Memory B cell (primary cell): ENCODE results near the gene TXK.
A peak's percentile ranks its signal among the peaks of the same experiment; 100 is the strongest.

Source experiments
- ATAC-seq: fragments of 150-1000 bp; cut with Tn5 transposase; 2 replicates; pipeline ENCODE4 v1.10.0; 2021; ENCODE audit warnings: low read depth, mild to moderate bottlenecking, moderate library complexity
- DNase-seq, 2 donors: peaks; one replicate each; pipeline ENCODE4 v3.0.0; 2022; ENCODE audit warnings: low spot score in 2 of 2
- H3K27ac Mint-ChIP-seq: one replicate; pipeline ENCODE4 v1.8.0; 2022; ENCODE audit warnings: mild to moderate bottlenecking, moderate library complexity, mixed read lengths
- H3K27me3 Mint-ChIP-seq: one replicate; pipeline ENCODE4 v1.8.0; 2022; ENCODE audit warnings: mixed read lengths
- H3K36me3 Mint-ChIP-seq: one replicate; pipeline ENCODE4 v1.8.0; 2022; ENCODE audit warnings: mild to moderate bottlenecking, mixed read lengths
- H3K4me1 Mint-ChIP-seq: one replicate; pipeline ENCODE4 v1.8.0; 2022; ENCODE audit warnings: mixed read lengths
- H3K4me3 Mint-ChIP-seq: one replicate; pipeline ENCODE4 v1.8.0; 2022; ENCODE audit warnings: mild to moderate bottlenecking, moderate library complexity, mixed read lengths
- H3K9me3 Mint-ChIP-seq: one replicate; pipeline ENCODE4 v1.8.0; 2022; ENCODE audit warnings: mixed read lengths

TXK gene

DNA sequence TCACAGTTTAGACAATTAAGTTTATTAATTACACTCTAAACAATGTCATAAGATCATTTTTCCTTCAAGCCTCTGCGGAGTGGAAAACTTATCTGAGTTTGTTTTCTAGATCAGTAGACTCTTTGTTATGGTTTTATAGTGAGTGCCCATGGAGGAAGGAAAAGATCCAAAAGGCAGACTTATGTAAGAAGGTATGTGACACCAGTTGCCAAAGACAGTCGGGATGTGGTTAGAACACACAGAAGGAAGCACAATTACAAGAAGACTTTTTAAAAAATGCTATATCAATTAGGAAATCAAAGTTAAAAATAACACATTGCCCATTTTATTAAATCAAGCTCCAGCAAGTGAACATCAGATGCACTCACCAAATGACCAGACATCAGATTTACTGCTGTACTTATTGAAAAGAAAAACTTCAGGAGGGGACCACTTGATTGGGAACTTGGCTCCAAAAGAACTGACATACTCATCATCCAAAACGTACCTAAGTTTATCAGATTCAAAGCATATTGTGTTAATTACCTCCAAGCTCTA is 60.4 kb downstream of the TXK start:
- ATAC-seq = no peak
- H3K36me3 Mint-ChIP-seq = no peaks in the 10 kb centered on the region

DNA sequence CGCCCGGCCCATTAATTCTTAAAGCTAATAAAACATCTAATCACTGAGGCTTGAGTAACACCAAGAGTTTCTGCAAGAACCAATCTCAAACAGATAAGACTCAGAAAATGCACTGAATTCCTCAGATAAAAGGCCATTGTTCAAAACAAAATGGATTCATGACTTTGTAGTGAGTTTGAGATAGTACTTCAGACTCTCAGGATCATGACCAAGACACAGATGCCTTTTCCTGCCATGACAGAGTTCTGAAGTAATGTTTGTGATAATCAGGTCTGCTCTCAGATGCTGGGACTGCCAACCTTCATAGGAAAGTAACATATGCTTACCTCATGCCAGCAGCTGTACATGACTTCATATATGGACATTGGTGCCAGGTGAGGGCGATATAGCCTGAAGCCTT is 62.9 kb downstream of the TXK start:
- no peaks in the 10 kb centered on the region for H3K4me1 Mint-ChIP-seq
- H3K9me3 Mint-ChIP-seq = no peaks in the 10 kb centered on the region
- no peaks in the 10 kb centered on the region for H3K27me3 Mint-ChIP-seq
- DNase-seq (no peak), ATAC-seq (no peak)
- H3K36me3 Mint-ChIP-seq = no peaks in the 10 kb centered on the region
- no peak overlapping the region for H3K4me3 Mint-ChIP-seq
- H3K27ac Mint-ChIP-seq = no peak overlapping the region

More for the DNA sequence above, 60.4 kb downstream of the TXK start:
- H3K27ac Mint-ChIP-seq = no peak overlapping the region
- H3K4me1 Mint-ChIP-seq = no peaks in the 10 kb centered on the region
- H3K27me3 Mint-ChIP-seq = no peaks in the 10 kb centered on the region
- H3K4me3 Mint-ChIP-seq = no peak overlapping the region
- no peaks in the 10 kb centered on the region for H3K9me3 Mint-ChIP-seq
- no peak for DNase-seq

DNA sequence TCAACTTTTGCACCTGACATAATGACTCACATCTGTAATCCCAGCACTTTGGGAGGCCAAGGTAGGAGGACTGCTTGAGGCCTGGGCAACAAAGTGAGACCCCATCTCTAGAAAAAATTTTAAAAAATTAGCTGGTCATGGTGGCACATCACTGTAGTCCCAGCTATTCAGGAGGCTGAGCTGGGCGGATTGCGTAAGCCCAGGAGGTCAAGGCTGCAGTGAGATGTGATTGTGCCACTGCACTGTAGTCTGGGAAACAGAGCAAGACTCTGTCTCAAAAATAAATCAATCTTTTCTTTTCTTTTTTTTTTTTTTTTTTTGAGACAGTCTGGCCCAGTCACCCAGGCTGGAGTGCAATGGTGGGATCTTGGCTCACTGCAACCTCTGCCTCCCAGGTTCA is 65.0 kb downstream of the TXK start:
- H3K27ac Mint-ChIP-seq = no peak overlapping the region
- no peak for DNase-seq
- no peaks in the 10 kb centered on the region for H3K36me3 Mint-ChIP-seq
- no peak for ATAC-seq
- no peaks in the 10 kb centered on the region for H3K27me3 Mint-ChIP-seq
- H3K4me1 Mint-ChIP-seq = no peaks in the 10 kb centered on the region
- no peak overlapping the region for H3K4me3 Mint-ChIP-seq
- no peaks in the 10 kb centered on the region for H3K9me3 Mint-ChIP-seq

GRCh38 chr4:48068182-48068581 is 65.9 kb downstream of the TXK start:
- no peaks in the 10 kb centered on the region for H3K4me1 Mint-ChIP-seq
- H3K27ac Mint-ChIP-seq = no peak overlapping the region
- no peaks in the 10 kb centered on the region for H3K36me3 Mint-ChIP-seq
- no peaks in the 10 kb centered on the region for H3K27me3 Mint-ChIP-seq
- no peak overlapping the region for H3K4me3 Mint-ChIP-seq
- ATAC-seq (no peak), DNase-seq (no peak)
- no peaks in the 10 kb centered on the region for H3K9me3 Mint-ChIP-seq

DNA sequence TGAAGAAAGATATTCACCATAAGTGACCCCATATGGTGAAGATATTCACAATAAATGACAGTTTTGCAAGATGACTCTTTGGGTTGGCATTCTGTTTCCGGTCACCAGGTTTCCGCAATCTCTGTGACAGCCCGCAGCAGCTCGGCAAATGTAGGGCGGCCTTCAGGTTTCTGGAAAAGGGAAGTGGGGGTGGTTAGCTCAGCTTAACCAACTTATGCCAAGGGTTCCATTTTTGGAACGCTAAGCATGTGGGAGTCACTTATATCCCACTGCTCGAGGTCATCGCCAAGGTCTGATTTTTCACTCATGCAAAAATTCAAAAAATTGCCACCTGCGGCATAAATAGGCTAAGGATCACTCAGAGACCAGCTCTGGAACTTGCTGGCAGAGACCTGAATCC is 66.5 kb downstream of the TXK start:
- DNase-seq (no peak), ATAC-seq (no peak)
- no peak overlapping the region for H3K4me3 Mint-ChIP-seq
- H3K27ac Mint-ChIP-seq = no peak overlapping the region
- no peaks in the 10 kb centered on the region for H3K27me3 Mint-ChIP-seq
- H3K9me3 Mint-ChIP-seq = no peaks in the 10 kb centered on the region
- no peaks in the 10 kb centered on the region for H3K36me3 Mint-ChIP-seq
- H3K4me1 Mint-ChIP-seq = no peaks in the 10 kb centered on the region

DNA sequence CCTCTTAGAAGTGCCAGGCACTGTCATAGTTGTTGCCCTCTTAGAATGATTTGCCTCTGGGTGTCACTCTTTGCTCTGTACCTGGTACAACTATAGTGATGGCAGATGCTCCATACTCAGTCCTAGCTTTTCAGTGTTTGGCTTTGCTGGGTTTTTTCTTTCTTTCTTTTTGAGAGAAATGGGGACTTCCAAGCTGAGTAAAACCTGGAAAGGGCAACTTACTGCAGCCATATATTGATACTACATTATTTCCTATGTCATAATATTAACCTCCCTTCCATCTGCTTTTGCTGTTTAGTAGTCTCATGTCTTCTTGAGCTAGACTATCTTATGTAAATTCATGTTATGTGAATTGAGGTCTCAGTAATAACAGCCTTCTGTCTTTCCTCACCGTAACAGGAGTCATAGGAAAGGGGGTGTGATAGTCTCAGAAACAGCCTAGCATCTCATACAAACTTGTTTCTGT is 68.4 kb downstream of the TXK start:
- Mint-ChIP-seq H3K27me3 (peaks cover 1% of the 10 kb centered on the region), H3K27ac (no peak overlapping the region), H3K36me3 (peaks cover 3% of the 10 kb centered on the region), H3K9me3 (peaks cover 3% of the 10 kb centered on the region), H3K4me3 (no peak overlapping the region), H3K4me1 (no peaks in the 10 kb centered on the region)
- DNase-seq = no peak
- no peak for ATAC-seq

DNA sequence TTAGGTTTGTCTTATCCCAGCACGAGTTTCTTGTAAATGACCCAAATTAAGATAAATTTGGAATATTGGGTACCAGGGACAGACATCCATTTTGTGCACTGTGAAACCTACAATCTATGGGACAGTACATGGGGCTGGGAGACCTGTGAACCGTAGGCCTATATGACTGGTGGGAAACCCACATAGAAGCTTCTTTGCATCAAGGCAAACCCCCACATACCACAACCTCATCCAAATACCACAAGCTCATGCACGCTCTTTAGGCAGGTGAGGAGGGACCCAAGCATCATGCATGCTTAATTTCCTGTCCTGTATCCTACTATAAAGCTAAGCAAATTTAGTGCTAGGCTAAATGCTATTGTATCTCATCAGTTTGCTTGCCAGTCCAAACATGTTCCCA is 69.7 kb downstream of the TXK start:
- DNase-seq (no peak), ATAC-seq (peak; percentile 14)
- no peaks in the 10 kb centered on the region for H3K4me1 Mint-ChIP-seq
- no peak overlapping the region for H3K27ac Mint-ChIP-seq
- H3K36me3 Mint-ChIP-seq = peaks cover 3% of the 10 kb centered on the region
- H3K27me3 Mint-ChIP-seq = peaks cover 9% of the 10 kb centered on the region
- no peak overlapping the region for H3K4me3 Mint-ChIP-seq
- H3K9me3 Mint-ChIP-seq = peaks cover 4% of the 10 kb centered on the region

- ATAC-seq (no peak), DNase-seq (no peak)
- H3K27me3 Mint-ChIP-seq = peaks cover 17% of the 10 kb centered on the region
- H3K4me3 Mint-ChIP-seq = no peak overlapping the region
- peaks cover 4% of the 10 kb centered on the region for H3K9me3 Mint-ChIP-seq
- no peak overlapping the region for H3K27ac Mint-ChIP-seq
- H3K4me1 Mint-ChIP-seq = no peaks in the 10 kb centered on the region
- H3K36me3 Mint-ChIP-seq = peaks cover 4% of the 10 kb centered on the region
Measured at GRCh38 chr4:48058617-48059530, 75.2 kb downstream of the TXK start.

DNA sequence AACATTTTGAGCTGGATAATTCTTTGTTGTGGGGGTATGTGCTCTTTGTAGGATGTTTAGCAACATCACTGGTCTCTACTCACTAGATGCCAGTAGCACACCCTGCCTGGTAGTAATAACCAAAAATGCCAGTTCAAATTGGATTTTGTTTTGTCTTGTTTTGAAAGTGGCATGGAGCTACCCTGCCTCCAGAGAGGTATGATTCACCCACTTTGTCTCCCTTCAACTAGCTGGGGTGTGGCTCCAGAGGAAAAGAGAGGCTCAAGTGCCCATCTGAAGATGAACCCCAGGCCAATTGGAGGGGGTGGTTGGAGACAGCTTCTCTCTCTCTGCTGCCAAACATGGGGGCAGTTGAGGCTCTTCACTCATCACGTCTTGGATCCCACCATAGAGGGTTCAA is 83.0 kb downstream of the TXK start:
- no peak for ATAC-seq
- H3K4me3 Mint-ChIP-seq = no peak overlapping the region
- no peaks in the 10 kb centered on the region for H3K9me3 Mint-ChIP-seq
- no peaks in the 10 kb centered on the region for H3K36me3 Mint-ChIP-seq
- peaks cover 12% of the 10 kb centered on the region for H3K27me3 Mint-ChIP-seq
- DNase-seq = no peak
- H3K27ac Mint-ChIP-seq = no peak overlapping the region
- H3K4me1 Mint-ChIP-seq = peaks cover 23% of the 10 kb centered on the region

- Mint-ChIP-seq H3K36me3 (no peaks in the 10 kb centered on the region), H3K4me3 (no peak overlapping the region), H3K27ac (no peak overlapping the region), H3K27me3 (peaks cover 14% of the 10 kb centered on the region), H3K4me1 (peaks cover 27% of the 10 kb centered on the region), H3K9me3 (no peaks in the 10 kb centered on the region)
- DNase-seq = no peak
- no peak for ATAC-seq
Measured at GRCh38 chr4:48049483-48049882, 84.6 kb downstream of the TXK start.

DNA sequence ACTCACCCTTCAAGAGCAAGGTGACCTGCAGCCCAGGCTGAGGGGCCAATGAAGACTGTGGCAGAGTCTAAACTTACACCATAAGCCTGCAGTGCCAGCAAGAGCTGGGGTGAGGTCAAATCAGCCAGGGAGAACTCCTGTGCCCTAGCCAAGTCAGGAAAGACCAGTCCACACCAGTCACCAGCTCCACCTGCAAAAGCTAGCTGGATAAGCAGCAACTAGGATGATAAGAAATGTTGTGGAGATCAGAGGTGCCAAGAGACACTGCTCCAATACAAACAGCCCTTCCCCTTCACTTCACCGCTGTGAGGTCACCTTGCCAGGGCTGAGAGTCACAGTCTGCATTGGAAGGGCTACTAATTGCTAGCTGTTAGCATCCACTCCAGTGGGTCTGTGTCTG is 86.2 kb downstream of the TXK start:
- ATAC-seq (peak; percentile 35), DNase-seq (peak in 1 of 2 donors; percentile 34)
- H3K36me3 Mint-ChIP-seq = no peaks in the 10 kb centered on the region
- peaks cover 19% of the 10 kb centered on the region for H3K27me3 Mint-ChIP-seq
- H3K4me1 Mint-ChIP-seq = peaks cover 32% of the 10 kb centered on the region
- H3K27ac Mint-ChIP-seq = no peak overlapping the region
- H3K4me3 Mint-ChIP-seq = peak overlapping the region; percentile 32
- no peaks in the 10 kb centered on the region for H3K9me3 Mint-ChIP-seq

DNA sequence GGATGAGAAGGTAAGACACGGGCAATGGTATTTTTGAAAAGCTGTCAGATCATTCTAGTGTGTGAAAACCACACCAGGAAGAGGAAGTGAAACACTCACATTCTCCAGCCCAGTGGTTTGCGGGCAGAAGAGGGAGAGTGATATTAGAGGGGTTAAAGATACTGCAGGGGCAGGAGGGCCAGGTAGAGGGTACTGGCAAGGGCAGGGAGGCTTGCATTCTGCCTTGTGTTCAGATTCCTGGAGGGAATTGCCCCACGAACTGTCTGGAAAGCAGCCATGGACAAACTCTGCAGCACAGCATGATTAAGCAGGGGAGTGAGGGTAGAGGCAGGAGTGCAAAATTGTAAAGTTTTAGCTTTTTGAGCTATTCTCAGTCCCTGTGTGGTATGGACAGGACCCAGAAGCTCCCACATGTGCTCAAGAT is 86.6 kb downstream of the TXK start:
- H3K36me3 Mint-ChIP-seq = no peaks in the 10 kb centered on the region
- H3K27me3 Mint-ChIP-seq = peaks cover 21% of the 10 kb centered on the region
- DNase-seq = peak; percentile 52 to 65
- ATAC-seq = peak; percentile 96
- peaks cover 35% of the 10 kb centered on the region for H3K4me1 Mint-ChIP-seq
- peak overlapping the region; percentile 39 for H3K4me3 Mint-ChIP-seq
- H3K27ac Mint-ChIP-seq = no peak overlapping the region
- no peaks in the 10 kb centered on the region for H3K9me3 Mint-ChIP-seq

GRCh38 chr4:48046059-48046458 is 88.0 kb downstream of the TXK start:
- Mint-ChIP-seq H3K27ac (no peak overlapping the region), H3K9me3 (no peaks in the 10 kb centered on the region), H3K4me1 (peaks cover 39% of the 10 kb centered on the region), H3K4me3 (no peak overlapping the region), H3K36me3 (no peaks in the 10 kb centered on the region), H3K27me3 (peaks cover 24% of the 10 kb centered on the region)
- ATAC-seq (no peak), DNase-seq (no peak)

DNA sequence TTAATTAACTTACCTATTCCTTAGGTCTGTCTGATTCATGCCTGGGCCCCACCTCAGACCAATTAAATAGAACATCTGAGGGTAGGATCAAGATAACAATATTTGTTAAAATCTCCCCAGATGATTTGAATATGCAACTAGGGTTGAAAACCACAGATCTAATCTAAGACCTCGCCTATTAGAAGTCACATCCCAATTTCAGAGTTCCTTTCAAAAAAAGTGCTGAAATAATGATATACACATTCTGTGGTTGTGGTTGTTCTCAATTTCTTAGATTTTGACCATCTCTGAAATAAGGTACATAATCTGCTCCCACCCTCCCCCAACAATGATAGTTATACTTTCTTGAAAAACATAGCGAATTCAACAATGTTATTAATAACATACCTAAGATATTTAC is 89.8 kb downstream of the TXK start:
- no peak overlapping the region for H3K4me3 Mint-ChIP-seq
- no peaks in the 10 kb centered on the region for H3K36me3 Mint-ChIP-seq
- ATAC-seq = no peak
- no peak for DNase-seq
- no peaks in the 10 kb centered on the region for H3K9me3 Mint-ChIP-seq
- no peak overlapping the region for H3K27ac Mint-ChIP-seq
- H3K27me3 Mint-ChIP-seq = peaks cover 13% of the 10 kb centered on the region
- H3K4me1 Mint-ChIP-seq = peaks cover 37% of the 10 kb centered on the region

GRCh38 chr4:48043504-48043903 is 90.5 kb downstream of the TXK start:
- Mint-ChIP-seq H3K27ac (no peak overlapping the region), H3K4me3 (no peak overlapping the region), H3K9me3 (no peaks in the 10 kb centered on the region), H3K4me1 (peaks cover 35% of the 10 kb centered on the region), H3K36me3 (no peaks in the 10 kb centered on the region), H3K27me3 (peaks cover 12% of the 10 kb centered on the region)
- ATAC-seq (no peak), DNase-seq (no peak)
